ENCODE results near the gene LAMB2.

GRCh38 chr3:49181351-49181750 lies 48.5 kb upstream of the LAMB2 start:
- TF ChIP-seq CTCF (IDR thresholded peaks at IDR 0.05 in 8 of 11, conservative IDR thresholded peaks at IDR 0.05 in 3 of 11) (no peak), POLR2A (IDR thresholded peaks at IDR 0.05) (no peak), POLR2AphosphoS5 (IDR thresholded peaks at IDR 0.05) (no peak)
